Superior temporal gyrus (tissue), 1 donor: Measurements from ENCODE around the gene GMPPB.
"Not testable (repeated sequence)": the region's sequence is repeated elsewhere in the genome, so short reads cannot be mapped to it uniquely, and the experiment has no call there.

Source experiments
- DNase-seq: peaks from one replicate; pipeline ENCODE4 v3.0.0-alpha.2; 2016; ENCODE audit errors: extremely low spot score

The GMPPB gene

GRCh38 chr3:49723628-49724551 is at the start of gene GMPPB:
Gene GMPPB (minus strand): TSS chr3:49723951. CDS start chr3:49723726, 225 bp downstream.
- DNase-seq: peak; percentile 96

DNA sequence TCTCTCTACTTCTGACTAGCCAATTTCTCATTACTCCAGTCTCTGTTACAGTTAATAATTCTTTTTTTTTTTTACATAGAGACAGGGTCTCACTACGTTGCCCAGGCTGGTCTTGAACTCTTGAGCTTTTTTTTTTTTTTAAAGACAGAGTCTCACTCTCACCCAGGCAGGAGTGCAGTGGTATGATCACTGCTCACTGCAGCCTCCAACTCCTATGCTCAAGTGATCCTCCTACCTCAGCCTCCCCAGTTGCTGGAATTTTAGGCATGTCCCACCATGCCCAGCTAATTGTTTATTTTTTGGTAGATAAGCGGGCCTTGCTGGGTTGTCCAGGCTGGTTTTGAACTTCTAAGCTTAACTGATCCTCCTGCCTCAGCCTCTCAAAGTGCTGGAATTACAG is 49.0 kb upstream of the GMPPB start:
- DNase-seq: no peak

DNA sequence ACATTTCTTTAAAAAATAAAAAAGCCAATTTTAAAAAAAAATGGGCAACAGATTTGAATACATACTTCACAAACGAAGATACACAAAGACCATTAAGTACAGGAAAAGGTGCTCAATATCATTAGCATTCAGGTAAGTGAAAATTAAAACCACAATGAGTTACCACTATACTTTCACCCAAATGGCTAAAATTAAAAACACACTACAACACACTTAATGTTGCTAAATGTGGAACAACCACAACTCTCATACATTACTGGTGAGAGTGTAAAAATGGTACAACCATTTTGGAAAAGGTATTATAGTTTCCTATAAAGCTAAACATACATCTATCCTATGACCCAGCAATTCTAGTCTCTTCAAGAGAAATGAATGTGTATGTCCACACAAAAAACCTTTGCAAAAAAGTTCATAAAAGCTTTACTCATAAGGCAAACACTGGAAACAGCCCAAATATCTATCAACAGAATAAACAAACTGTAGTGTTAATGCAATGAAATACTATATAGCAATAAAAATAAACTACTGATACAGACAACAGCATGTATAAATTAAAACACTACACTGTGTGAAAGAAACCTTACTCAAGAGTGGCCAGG is 47.7 kb upstream of the GMPPB start:
- DNase-seq: no peak

DNA sequence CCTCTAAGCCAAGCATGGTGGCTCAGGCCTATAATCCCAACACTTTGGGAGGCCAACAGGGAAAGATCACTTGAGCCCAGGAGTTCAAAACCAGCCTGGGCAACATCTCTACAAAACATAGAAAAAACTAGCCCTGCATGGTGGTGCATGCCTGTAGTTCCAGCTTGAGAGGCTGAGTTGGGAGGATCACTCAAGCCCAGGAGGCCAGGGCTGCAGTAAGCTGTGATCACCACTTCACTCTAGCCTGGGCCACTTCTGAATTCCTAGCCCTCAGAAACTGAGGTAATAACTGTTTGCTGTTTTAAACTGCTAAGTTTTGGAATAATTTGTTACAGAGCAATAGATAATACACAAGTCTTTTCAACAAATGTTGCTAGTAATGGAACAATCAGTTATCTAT is 46.2 kb upstream of the GMPPB start:
- no peak for DNase-seq

DNA sequence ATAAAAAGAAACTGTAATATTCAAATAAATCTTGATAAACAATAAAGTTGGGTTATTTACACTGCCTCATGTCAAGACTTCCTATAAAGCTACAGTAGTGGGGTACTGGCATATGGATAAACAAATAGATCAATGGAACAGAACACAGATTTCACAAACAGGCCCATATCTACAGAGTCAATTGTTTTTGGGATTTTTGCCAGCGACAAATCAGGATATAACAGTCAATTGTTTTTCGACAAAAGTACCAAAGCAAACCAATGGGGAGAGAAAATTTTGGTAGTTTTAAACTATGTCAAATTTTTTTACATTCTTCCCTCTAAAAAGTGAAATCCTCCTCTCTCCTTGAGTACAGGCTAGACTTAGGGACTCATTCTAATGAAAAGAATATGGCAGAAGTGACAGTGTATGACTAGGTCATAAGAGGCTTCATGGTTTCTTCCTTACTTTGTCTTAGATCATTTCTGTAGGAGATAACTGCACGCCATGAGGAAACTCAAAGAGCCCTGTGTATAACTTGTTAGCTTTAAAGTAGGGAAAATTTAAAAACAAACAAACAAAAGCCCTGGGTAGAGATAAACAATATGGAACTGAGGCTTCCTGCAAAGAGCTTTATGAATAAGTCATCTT is 45.6 kb upstream of the GMPPB start:
- DNase-seq: no peak

- DNase-seq: no peak
Observed at GRCh38 chr3:49763981-49764380, 40.2 kb upstream of the GMPPB start.

GRCh38 chr3:49761661-49762060 is 37.9 kb upstream of the GMPPB start:
- no peak for DNase-seq

- DNase-seq: no peak
Observed at GRCh38 chr3:49759226-49759625, 35.5 kb upstream of the GMPPB start.

- DNase-seq: no peak
Observed at GRCh38 chr3:49757197-49757596, 33.4 kb upstream of the GMPPB start.

DNA sequence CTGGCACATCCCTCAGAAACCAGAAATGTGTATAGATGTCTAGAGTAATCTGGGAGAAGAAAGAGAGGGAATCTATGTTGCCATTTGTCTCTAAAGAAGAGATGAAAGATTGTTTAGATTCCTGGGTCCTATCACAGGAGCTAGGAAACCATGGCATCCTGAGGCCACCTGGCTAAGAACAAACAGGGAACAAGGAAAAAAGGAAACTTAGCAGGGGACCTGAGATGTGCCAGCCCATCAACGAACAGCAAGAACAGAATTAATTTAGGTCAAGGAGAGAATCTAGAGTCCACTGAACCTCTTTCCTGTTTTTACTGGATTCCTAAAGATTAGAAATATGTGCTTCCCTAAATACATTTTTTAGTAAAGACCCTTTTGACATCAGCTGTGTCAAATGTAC is 32.3 kb upstream of the GMPPB start:
- no peak for DNase-seq

DNA sequence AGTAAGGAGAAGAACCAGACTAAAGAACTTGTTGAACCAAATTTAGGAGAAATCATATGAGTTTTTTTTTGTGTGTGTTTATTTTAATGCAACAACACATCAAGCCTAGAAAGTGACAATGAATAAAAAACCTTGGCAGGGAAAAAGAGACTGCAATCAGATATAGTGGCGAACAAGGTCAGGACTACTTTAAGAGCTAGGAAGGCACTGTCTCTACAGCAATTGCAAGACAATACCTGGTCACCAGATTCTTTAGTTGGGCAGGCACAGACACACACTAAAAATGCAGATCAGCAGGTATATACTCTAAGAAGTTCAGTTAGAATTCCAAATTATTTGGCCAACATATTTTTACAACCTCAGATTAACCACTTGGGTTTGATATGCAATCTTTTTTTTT is 30.8 kb upstream of the GMPPB start:
- DNase-seq: no peak

- DNase-seq: no peak
Observed at GRCh38 chr3:49751501-49751900, 27.8 kb upstream of the GMPPB start.

GRCh38 chr3:49750056-49750455 is 26.3 kb upstream of the GMPPB start:
- DNase-seq: no peak

DNA sequence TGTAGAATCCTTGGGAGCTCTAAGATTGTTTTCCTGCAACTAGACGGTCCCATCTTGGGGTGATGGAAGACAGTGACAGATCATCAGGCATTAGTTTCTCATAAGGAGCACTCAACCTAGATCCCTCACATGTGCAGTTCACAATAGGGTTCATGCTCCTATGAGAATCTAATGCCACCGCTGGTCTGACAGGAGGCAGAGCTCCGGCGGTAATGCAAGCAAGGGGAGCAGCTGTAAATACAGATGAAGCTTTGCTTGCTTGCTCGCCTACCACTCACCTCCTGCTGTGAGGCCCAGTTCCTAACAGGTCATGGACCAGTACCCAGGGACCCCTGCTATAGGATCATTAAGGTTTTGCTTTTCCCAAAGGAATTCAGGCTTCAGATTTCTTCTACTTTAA is 25.1 kb upstream of the GMPPB start:
- DNase-seq: not testable (repeated sequence)

DNA sequence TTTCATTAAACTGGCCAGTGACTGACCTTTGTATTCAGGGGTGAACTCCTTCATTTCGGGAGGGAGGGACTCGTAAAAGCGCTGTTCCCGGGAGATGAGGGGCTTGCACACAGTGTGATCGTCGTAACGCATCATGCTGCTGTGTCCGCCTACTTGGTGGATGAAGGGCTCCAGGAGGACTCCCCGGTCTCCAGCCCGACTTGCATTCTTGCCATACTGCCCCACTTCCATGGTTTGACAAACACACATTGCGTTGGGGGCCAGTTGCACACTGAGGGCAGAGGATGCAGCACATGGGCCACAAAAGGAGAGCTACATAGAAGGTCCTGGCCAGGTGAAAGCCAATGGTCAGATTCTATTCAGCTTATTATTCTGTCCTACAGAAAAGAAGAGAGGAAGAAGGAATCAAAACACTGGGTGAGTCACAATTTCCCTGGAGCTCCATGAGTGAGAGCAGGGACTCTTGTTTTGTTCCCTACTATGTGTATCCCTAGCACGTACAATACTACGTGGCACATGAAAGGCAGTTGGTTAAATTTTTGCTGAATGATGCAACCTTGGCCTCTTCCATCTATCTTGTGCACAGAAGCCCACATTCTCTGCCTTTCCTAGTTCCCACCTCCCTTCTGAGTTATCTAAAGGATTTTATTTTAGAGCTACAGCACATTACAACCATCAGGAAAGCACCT is 24.2 kb upstream of the GMPPB start:
- no peak for DNase-seq

GRCh38 chr3:49745986-49746385 is 22.2 kb upstream of the GMPPB start:
- DNase-seq: no peak

DNA sequence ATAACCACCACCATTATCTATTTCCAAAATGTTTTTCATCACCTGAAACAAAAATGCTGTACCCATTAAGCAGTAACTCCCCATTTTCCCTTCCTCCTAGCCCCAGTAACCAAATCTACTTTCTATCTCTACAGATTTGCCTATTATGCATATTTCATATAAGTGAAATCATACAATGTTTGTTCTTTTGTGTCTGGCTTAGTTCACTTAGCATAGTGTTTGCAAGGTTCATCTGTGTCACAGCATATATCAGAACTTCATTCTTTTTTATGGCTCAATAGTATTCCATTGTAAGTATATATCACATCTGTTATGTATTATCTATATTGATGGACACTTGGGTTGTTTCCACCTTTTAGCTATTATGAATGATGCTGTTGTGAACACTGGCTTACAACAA is 16.7 kb upstream of the GMPPB start:
- no peak for DNase-seq

DNA sequence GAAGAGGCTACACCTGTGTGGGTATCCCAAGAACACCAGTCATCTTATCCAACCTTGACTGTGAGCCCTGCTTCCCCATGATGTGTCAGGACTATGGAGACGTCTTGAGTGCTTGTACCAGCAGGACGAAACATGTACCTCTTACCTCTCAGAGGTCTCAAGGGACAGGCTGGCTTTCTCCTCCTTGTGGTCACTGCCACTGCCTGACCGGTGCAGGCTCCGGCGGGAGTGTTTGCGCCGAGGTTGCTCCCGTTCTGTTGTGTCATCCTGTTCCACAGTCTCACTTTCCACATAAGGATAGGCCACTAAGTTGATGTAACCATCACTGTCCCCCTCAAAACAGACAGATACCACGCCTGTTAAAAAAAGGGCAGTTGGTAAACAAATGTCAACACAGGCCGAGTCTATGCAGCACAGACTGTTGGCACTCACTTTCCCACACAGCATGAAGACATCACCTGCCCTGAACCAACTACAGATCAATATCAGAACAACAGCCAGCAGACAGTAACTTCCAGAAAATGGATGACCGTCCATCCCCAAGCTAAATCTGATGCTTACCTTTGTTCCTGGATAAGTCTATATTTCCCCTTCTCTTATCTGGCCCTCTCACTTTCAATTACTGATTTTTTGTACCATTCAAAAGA is 14.4 kb upstream of the GMPPB start:
- no peak for DNase-seq

- DNase-seq: no peak
Observed at GRCh38 chr3:49734752-49735151, 11.0 kb upstream of the GMPPB start.

DNA sequence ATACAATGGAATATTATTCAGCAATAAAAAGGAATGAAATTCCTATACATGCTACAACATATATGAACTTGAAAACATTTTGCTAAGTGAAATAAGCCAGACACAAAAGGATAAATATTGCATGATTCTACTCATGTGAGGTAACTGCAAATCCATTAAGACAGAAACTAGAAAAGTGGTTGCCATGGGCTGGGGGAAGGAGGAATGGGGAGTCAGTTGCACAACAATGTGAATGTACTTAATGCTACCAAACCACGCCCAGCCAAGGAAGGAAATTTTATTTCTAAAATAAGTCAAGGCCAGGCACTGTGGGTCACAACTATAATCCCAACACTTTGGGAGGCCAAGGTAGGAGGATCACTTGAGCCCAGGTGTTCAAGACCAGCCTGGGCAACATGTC is 9.8 kb upstream of the GMPPB start:
- DNase-seq: no peak

DNA sequence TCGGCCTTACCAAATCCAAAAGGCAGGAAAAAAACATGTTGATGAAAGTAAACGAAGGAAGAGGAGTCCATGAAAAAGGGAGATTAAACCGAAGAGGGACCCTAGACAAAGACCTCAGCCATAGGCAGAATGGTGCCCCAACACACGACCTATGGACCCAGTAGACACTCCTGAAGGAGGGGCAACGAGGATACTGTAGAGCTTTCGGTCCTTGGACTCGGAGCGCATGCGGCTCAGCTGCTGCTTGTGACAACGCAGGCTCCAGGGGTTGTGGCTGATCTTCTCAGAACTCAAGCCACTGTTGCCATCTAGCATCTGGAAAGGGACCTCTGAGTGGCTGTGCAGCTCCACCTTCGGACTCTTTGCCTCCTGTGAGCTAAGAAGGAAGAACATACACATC is 8.8 kb upstream of the GMPPB start:
- DNase-seq: no peak
